Activated CD4-positive, alpha-beta T cell treated with anti-CD3 and anti-CD28 coated beads for 48 hours (primary cell): ENCODE results near the gene KMO.
A peak's percentile ranks its signal among the peaks of the same experiment; 100 is the strongest.

ENCODE experiments used
- DNase-seq: peaks from one replicate; pipeline ENCODE4 v3.0.0-alpha.2; 2020

KMO gene

DNA sequence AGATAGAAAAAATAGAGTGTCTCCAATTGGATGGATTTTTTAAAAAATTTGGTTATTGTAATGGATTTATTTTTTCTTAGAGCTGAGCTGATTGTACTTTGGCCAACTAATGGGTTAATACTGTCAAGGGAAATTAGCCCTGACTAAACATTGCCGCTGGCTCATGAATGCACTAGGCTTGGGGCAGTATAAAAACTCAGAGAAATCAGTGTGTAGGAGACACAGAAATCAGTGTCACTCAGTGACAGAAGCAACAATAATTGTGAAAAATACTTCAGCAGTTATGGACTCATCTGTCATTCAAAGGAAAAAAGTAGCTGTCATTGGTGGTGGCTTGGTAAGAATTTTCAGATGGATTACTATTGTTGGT, at the start of gene KMO:
TSS of gene KMO (plus strand) at position 217 of the 370 bp plus-strand sequence. CDS start at position 284, 67 bp downstream.
- DNase-seq = no peak

DNA sequence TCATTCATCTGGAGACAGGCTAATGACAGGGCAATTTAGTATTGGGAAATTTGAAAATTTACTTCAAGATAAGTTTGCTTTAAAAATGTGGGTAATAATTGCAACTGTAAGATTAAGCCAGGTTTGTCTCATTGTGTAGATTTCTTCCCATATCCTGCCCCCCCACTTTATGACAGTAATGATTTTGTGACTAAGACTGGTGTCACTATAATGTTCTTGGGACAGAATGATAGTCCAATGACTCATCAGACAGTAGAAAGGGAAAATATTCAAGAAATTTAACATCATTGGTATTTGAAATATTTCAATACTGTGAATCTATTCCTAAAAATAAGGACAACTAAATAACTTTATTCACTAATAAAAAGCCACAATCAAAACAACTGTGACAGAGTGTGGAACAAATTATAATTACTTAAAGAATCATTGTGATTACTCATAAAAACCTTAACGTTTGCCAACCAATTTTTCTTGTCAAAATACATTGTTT, 49.4 kb upstream of the KMO start:
- DNase-seq = no peak

DNA sequence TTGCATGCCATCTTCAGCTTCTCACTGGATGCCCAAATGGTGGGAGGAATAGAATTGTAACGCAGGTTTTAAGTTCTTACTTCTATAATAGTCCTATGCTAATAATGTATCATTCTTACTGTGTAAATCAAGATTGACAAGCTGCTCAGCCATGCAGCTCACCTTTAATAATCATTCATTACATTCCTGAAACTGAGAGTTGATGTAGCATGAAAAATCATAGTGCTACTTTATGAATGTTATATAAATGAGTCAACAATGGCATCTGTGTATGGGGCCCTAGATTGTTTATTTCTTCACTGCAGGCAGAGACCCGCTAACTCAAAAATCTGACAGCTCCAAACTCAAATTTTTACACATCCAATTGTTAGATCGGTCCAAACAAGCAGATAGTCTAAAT, 47.0 kb upstream of the KMO start:
- no peak for DNase-seq

DNA sequence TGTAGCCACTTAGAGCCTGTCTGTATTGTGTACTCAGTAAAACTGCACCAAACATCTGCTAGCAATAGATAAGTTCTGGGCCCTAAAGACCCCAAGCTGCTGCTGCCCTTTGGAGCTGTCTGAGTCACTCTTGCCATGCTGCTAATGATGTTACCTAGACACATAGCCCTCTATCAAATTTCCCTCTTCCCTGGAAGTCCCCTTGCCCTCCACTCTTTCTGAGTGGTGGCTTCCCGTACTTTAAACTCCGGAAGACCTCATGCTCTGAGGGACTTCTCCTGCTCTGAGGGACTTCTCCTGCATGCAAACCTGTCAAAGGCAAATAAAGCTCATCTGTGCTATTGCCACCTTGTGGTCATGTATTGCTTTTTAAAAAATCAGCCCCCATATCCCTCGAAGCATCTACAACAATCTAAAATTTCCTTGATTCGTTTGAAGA, 46.6 kb upstream of the KMO start:
- DNase-seq = no peak

DNA sequence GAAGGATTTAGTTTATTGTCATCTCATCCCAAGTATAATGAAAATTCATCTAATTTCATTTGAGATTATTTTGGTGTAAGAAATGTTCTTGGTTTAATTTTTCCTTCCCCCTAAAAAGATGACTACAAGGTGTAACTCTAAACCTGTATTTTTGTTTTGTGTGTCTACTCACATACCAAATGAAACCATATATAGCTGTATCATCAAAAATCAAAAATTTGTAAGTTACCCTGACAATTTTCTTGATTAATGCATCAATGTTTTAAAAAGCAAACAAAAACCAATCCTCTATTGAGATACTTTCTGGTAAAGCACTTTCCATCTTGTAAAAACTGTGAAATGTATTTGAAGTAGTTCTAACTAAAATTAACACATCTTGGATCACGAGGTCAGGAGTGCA, 43.4 kb upstream of the KMO start:
- DNase-seq = no peak

DNA sequence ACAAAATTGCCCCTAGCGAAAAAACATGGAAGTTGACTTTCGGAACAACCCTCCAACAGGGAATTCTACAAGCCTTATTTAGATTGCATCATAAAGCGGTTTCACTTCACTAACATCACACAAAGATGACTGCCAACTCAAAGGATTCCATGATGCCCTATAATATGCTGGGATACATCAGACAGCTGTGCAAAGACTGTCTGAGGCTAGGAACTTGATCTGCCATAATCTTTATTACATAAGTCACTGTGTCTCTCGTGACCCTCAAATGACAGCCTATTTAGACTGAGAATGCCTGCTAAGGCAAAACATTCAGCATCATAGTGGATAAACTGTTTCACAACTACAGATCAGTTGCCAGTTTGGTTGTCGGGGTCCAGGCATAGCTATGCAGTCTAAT, 36.4 kb upstream of the KMO start:
- DNase-seq = no peak

DNA sequence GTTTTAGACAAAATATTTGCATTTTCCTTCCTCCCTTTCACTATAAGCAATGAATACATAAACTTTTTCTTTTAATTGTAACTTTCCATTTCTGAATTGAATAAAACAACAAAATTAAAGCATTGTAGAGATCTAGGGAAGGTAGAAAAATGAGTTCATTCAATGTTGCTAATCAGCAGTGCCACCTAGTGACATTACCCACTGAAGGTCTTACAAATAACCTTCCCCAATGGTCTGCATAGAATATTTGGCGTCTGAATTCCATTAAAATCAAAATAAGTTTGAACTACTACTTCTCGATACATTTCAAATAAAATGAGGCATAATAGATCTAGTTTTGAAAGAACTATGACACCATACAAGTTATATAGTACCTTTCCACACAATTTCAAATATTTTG, 32.3 kb upstream of the KMO start:
- no peak for DNase-seq

DNA sequence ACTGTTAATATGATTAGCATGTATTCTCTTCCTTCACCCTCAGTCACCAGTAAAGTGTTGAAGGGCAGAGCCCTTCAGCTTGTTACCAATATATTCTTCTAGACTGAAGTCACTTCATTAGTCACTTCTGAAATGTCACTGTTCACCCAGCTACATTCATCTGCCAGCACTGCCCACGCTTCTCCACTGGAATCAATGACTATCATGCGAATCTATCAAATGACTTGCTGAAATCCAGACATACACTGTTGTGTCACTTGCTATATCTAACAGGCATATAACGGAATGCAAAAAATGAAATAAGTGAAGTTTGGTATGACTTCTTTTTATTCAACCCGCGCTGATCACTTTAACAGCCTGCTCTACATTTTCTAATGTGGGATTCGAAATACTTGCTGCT, 28.7 kb upstream of the KMO start:
- peak; percentile 47 for DNase-seq

DNA sequence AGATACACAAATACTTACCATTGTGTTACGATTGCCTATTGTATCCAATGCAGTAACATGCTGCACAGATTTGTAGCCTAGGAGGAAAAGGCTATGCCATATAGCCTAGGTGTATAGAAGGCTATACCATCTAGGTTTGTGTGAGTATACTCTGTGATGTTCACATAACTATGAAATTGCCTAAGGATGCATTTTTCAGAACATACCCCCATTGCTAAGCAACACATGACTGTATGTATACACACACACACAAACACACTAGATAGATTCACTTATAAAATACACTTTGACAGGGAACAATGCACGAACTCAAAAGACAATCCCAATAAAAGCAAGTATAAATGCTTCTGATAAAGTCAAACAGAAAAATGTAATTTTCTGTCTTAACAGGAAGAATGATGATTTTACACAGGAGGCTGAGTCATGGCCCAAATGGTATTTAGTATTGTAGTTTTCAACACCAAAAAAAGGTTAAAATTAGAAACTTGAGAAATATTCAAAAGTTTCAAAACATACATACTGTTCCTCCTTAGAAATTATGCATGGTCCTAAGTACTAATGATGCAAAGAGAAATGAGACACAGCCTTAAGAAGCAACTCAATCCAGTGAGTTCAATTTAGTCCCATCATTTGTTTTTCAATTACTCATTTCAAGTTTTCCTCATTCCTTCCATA, 24.9 kb upstream of the KMO start:
- DNase-seq = no peak

DNA sequence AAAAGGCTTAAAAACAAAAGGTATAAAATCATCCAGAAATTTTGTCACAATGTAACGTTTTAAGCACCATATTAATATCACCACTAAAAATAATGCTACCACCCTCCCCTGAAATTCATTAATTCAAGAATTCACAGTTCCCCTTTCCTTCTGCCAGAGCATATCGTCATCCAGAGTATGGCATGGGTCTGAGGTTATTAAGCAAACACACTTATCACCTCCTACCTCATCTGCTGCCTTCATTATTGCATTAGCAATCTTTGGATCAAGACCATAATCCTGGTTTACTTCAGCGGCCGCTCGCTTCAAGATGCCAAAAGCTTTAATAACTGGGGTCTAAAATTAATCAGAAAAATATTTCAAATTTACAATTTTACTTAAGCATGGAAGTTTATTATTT, 18.8 kb upstream of the KMO start:
- no peak for DNase-seq

DNA sequence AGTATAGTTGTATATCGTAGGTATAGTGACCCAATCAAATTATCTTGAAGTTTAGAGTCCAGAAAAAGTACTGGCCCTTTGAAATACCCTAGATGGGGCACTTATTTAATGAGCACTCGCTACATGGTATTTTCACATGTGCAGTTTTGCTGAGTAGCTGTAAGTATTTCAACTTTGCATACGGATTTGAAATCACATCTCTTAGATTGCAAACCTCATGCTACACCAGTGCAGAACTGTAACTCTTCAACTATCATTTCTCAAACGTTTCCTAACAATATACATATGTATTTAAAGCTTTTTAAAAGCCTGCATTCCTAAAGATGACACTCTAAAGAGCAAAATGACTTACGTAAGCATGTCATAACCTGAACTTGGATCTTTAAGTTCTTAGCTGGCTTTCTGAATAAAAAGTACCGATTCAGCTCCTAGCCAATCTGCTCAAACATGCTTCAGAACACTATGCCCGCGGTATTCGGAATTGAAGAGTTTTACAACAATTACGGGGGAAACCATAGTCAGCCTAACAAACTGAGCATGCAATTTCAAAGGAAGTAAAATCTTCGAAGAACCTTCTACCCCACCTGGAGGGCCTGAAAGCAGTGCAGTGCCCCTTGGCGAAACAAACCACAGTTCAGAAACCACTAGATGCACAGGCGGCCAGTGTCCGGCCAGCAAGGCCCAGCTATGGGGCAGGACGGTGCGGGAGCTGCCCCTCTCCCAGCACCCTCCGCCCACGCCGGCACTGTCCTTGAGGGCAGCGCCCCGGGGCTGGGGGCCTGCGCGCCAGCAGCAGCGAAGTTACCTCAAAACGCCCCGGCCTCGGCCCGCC, 13.5 kb upstream of the KMO start:
- peak; percentile 44 for DNase-seq

DNA sequence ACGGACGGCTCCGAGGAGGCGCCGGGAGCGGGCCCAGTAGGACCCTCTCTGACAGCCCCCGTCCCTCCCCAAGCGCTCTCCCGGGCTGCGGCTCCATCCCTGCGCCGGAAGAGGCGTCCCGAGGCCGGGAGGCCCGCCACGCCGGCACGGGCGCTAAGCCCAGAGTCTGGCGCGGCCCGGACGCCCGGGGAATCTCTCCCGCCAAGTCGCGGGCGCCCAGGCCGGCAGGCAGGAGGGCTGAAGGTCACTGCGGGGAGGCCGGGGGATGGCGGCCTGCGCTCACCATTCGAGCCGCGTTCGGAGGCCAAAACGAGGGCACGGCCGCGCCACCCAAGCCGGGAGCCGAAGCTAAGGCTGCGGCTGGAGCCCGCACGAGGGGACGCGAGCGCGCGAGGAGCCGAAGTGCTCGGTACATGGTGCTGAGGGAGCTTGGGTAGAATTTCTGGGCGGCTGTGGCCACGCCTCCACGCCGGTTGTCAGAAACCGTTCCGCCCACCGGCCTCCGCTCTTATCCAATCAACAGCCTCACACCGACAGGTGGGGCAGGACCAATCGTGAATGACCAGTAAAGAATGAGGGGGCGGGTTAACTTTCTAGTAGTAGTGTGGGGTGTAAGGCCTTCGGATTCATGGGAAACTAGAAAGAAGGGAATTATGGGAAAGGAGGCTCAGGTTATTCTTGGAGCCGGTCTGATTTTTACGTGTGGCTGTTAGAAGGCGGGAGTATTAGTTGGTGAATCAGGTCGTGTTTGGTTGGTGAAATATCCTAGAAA, 12.7 kb upstream of the KMO start, which contains the start of gene FH:
TSS of gene FH (minus strand) at position 448 of the 772 bp plus-strand sequence. CDS start at position 415, 33 bp downstream.
- DNase-seq = peak; percentile 95

DNA sequence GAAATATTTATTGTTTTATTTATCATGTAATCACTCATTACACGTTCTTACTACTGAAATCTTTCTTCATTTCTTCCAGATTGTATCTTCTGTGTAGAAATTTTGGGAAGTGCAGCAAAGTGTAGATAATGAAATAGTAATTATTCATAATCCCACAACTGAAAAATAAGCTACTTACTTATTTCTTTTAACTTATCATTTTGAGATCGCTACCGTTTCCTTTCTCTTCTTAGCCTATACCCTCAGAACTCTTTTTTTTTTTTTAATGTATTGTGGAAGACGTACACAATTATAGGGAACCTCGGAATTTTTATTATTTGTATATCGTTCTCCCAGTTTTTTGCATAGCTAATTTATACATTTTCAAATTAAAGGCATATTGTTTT, 12.1 kb upstream of the KMO start:
- DNase-seq = no peak

DNA sequence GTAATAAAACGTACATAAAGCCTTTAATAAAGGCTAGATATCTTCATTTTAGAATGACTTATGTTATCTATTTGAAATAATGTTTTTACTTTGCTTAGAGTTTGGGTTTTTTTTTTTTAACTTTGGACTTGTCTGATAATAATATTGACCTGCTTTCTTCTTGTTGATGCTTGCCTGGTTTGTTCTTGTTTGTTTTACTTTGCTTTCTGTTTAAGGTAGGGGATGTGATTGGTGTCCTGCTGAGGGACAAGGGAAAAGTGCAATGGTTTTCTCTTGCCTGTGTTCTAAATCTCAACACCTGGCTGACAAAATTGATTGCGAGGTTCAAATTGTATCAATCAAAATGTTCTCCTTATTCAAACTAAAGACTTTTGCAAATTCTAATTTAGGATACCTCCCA, 10.5 kb upstream of the KMO start:
- DNase-seq = no peak

DNA sequence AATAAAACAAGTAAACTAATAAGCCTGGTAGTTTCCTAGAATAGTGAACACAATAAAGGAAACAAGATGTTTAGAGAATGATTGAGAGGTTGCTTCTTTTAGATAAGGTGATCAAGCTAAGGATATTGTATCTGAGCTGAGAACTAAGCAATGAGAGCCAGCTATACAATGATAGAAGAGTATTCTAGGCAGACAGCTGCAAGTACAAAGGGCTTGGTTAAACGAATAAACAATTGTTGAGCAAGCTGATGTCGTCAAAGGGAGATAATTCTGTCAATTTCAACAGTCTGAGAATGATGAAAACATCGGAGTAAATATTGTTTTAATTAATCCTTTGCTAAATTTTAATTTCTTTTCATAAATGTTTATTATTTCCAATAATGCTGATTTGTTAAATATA, 7.2 kb upstream of the KMO start:
- DNase-seq = no peak

DNA sequence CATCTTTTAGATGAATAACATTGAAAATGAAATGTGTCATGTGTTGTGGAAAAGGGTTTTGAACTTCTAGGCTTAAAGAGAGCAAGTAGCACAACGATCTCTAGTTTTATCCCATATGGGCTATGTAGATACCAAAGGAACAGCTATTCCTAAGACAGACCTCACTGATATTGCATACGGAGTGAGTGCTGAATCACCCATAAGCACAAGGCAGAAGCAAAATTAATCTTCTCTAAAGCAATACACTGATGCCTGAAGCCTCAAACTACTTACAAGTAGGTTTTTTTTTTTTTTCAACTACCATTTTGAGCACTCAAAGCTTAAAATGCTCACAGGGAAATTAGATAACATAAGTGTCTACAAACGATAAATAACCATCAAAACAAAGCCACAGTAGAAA, 5.0 kb upstream of the KMO start:
- no peak for DNase-seq

DNA sequence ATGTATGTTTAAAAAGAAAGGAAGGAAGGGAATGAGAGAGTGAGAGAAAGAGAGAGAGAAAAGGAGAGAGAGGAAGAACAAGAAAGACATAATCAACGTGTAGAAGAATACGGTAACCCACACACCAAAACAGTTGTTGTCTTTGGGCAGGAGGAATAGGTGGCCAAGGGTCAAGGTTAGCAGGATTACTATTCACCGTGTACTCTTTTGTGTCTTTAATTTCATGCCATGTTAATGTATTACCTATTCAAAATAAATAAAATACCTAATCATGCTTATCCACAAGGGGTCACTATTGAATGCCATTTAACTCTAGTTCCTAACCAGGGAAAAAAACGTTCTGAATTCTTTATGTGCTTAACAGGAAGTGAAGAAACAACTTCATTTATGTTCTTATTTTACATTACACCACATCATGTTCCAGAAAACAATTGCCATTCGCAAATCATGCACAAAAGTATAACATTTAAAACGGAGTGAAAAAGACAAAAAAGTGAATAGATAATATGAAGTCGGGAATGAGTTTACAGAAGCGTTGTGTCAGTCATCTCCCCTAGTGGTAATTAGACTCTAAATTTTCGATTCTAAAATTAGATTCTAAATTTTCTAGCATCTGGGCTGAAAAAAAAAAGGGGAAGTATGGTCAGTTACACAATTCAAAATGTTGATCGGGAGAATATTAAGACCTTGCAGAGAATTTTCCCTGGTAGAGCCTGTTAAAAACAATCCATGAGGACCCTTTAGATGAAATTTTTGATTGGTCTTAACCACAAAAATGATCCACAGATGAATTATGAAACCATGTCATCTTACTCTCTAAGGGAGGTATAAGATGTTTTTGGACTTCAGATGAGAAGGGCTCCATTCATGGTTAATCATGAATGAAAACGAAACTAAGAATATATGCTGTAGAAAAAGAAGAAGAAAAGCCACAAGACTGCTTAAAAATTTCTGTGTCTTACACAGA, 700 bp upstream of the KMO start:
- no peak for DNase-seq

DNA sequence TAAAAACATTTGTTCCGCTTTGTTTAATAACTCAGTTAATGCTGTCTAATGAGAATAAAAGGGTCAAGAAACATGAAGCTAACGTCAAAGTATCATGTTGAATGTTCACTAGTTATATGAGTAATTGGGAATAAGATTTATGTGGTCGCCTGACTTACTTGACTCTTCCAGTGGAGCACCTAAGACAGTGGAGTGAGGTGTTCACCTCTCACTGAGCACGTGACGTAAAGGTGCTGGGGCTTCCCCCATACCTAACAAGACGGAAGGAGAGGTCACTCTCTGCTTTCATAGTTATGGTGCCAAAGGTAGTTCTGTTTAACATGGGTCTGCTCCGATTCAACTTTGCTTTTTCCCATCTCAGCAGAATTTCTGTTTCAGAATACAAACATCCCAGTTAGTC, 686 bp downstream of the KMO start:
- DNase-seq = peak; percentile 18

DNA sequence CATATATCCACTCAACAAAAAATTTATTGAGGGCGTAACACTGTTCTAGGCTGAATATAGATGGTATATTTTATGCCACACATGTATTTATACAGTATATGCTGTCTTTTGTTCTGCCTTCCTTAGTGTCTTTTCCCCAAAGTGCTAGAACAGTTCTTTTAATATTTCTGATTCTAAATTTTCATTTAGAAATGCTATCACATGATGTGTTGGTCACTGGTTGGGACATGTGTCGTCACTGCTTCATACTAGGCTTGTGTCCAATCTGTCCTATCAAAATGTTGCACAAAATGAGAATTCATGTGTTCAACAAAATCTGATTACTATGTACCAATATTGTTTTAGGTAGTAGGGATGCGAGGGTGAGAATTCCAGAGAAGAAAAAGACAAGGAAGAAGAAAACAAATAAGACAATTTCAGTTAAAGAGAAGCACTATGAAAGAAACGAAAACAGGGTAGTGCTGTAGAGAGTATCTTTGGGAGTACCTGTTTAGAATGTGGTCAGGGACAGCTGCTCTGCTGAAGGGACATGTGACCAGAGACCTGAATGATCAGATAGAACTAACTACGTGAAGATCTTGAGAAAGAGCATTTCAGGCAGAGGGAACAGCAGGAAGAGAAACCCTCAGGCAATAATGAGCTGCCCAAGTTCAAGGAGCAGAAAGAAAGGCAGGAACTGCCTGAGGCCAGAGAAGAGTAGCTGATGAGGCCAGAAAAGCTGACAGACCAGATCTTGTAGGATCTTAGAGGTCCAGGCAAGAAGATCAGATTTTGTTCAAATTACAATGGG, 1.3 kb downstream of the KMO start:
- no peak for DNase-seq

DNA sequence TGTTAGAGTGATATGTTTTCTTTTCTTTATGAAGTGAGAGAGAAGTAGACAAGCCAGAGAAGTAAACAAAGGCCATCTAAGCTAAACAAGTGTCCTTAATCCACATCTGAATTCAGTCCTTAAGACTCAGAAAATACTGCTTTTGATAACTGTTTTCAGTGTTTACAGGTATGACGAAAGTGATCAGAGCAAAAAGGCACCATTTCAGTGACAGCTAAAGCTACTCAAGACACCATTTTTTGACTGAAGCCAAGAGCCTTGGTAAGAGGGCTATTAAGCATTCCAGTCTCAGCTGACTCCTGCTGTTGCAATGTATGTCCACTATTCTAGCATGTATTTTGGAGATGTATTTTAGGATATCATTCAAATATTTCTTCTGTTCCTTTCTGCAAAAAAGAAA, 4.1 kb downstream of the KMO start:
- no peak for DNase-seq

DNA sequence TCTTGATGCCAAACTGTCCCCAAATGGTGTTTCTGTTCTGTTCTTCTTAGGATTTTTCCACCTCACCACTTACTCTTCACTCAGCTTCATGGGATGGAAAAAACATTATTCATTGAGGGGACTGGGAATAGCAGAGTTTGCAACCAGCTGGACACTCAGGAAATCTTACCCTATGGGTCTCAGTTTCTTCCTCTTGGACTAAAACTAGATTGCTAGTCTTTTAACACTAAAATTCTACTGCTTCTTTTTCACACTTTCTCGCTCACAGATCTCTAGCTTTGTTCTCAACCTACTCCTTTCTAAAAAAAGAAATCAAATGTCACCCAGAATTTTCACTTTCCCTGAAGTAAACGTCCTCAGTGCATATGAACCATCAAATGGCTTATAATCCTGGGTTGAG, 4.8 kb downstream of the KMO start:
- no peak for DNase-seq
